Measurements from ENCODE around the gene GRM8. TPM values are rescaled to one million over a fixed set of nuclear protein-coding genes. Genes with fewer than 3 reads are reported as not detected.
"Not testable (repeated sequence)": the region's sequence is repeated elsewhere in the genome, so short reads cannot be mapped to it uniquely, and the experiment has no call there.

The GRM8 gene
- total RNA-seq, 4 donors from 2014 or later = 0.57 TPM; not detected in 3

DNA sequence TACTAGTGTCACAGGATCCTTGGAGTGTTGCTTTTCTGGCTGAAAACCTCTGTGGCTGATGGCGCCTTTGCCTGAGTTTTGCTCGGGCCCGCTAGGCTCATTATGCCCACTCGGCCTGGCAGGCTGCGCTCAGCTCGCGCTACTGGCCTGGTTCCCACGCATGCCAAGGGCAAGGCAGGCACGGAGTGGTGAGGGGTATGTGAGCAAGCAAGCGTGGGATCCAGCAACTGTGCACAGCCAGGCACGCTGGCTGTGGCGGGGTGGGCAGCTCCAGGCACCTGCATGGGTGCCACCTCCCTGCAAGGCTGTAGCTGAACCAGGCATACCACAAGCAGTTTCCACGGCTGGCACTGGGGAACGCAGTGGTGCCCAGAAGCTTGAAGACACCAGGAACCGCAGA lies 562.6 kb downstream of the GRM8 start:
- no peak overlapping the region for H3K27ac ChIP-seq
- 86 to 89% methylated on average over 2 to 9 of the region's 15 CpGs for WGBS, 2 donors
- H3K4me3 ChIP-seq = no peak overlapping the region
- no peak for DNase-seq
- TF ChIP-seq POLR2A (IDR thresholded peaks at IDR 0.05) = no peak
- TF ChIP-seq, protein P1, sequence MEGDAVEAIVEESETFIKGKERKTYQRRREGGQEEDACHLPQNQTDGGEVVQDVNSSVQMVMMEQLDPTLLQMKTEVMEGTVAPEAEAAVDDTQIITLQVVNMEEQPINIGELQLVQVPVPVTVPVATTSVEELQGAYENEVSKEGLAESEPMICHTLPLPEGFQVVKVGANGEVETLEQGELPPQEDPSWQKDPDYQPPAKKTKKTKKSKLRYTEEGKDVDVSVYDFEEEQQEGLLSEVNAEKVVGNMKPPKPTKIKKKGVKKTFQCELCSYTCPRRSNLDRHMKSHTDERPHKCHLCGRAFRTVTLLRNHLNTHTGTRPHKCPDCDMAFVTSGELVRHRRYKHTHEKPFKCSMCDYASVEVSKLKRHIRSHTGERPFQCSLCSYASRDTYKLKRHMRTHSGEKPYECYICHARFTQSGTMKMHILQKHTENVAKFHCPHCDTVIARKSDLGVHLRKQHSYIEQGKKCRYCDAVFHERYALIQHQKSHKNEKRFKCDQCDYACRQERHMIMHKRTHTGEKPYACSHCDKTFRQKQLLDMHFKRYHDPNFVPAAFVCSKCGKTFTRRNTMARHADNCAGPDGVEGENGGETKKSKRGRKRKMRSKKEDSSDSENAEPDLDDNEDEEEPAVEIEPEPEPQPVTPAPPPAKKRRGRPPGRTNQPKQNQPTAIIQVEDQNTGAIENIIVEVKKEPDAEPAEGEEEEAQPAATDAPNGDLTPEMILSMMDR (IDR thresholded peaks at IDR 0.05) = no peak
- no peaks in the 10 kb centered on the region for H3K4me1 ChIP-seq
- peaks cover 0 to 7% (median 0%) of the 10 kb centered on the region in 3 donors for H3K9me3 ChIP-seq
- intact Hi-C loops (cut with DNase I) = no loop called here
- no peaks in the 10 kb centered on the region for H3K36me3 ChIP-seq
- H3K27me3 ChIP-seq = no peaks in the 10 kb centered on the region

DNA sequence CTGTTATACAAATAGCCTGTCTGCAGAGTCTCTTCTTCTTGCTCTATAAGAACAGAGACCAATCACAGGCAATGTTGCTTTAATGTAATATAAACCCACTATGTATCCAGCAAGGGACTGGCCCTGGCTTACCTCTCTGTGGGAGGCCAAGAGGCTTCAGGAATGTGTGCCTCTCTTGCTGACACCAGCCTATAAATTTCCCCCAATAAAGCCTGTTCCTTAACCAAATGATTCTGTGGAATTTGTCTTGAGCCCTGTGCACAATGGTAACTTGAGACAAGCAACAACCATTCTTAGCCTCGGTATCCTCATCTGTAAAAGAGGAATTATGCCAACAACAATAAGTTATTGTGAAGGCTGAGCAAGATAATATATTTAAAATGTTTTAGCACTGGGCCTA lies 563.7 kb downstream of the GRM8 start:
- Histone ChIP-seq H3K4me3 (no peak overlapping the region), H3K27me3 (no peaks in the 10 kb centered on the region), H3K9me3 (peaks cover 0 to 10% (median 0%) of the 10 kb centered on the region in 3 donors), H3K4me1 (no peaks in the 10 kb centered on the region), H3K27ac (no peak overlapping the region), H3K36me3 (no peaks in the 10 kb centered on the region)
- no peak for TF ChIP-seq POLR2A (IDR thresholded peaks at IDR 0.05)
- intact Hi-C loops (cut with DNase I) = no loop called here
- whole genome bisulfite sequencing, 2 donors = 44 to 89% methylated on average over 1 of the region's 1 CpG
- DNase-seq = no peak

DNA sequence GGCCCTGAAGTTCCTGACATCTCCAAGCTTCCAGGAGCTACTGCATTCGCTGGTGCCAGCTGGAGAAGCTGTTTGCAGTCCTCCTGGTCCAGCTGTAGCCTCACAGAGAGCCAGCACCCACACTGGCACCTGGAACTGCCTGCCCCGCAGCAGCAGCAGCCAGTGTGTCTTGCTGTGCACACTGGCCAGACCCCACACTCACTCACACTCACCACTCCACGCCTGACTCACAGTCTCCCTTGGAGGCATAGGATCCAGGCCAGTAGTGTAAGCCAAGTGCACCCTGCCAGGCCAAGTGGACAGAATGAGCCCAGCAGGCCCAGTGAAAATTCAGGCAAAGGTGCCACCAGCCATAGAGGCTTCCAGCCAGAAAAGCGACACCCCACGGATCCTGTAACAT lies 566.3 kb downstream of the GRM8 start:
- H3K9me3 ChIP-seq = peaks cover 0 to 10% (median 0%) of the 10 kb centered on the region in 3 donors
- H3K36me3 ChIP-seq = no peaks in the 10 kb centered on the region
- WGBS, 2 donors = 79 to 94% methylated on average over 2 of the region's 5 CpGs
- H3K4me1 ChIP-seq = no peaks in the 10 kb centered on the region
- H3K4me3 ChIP-seq = no peak overlapping the region
- TF ChIP-seq, protein P1 (IDR thresholded peaks at IDR 0.05) = no peak
- no peak for TF ChIP-seq POLR2A (IDR thresholded peaks at IDR 0.05)
- no peaks in the 10 kb centered on the region for H3K27me3 ChIP-seq
- intact Hi-C loops (cut with DNase I) = no loop called here
- H3K27ac ChIP-seq = no peak overlapping the region
- DNase-seq = no peak

DNA sequence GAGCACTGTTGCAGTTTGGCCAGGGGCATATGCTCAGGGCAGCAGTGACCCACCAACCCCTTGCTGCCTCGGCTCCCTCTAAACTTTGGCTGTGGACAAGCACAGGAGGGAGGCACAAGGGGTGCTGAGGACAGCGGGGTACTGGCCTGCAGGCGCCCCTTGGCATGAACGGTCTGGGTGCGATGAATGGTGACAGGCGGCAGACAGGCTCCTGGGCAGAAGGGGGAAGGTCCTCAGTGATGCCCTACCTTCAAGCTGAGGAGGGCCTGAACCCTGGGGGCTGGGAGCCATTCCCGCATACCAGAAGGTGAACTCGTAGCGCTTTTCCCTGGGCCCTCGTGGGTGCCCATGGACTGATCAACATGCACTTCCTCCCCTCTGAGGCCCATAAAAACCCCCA lies 567.1 kb downstream of the GRM8 start:
- intact Hi-C loops (cut with DNase I) = no loop called here
- Histone ChIP-seq H3K4me1 (no peaks in the 10 kb centered on the region), H3K27ac (no peak overlapping the region), H3K9me3 (peaks cover 0 to 6% (median 0%) of the 10 kb centered on the region in 3 donors), H3K27me3 (no peaks in the 10 kb centered on the region), H3K4me3 (no peak overlapping the region), H3K36me3 (no peaks in the 10 kb centered on the region)
- WGBS, 2 donors = 80% methylated on average over 1 of the region's 10 CpGs; no CpG with 5 or more reads in 1 of the 2 donors
- no peak for DNase-seq
- TF ChIP-seq, protein P1 (IDR thresholded peaks at IDR 0.05) = no peak
- no peak for TF ChIP-seq POLR2A (IDR thresholded peaks at IDR 0.05)

DNA sequence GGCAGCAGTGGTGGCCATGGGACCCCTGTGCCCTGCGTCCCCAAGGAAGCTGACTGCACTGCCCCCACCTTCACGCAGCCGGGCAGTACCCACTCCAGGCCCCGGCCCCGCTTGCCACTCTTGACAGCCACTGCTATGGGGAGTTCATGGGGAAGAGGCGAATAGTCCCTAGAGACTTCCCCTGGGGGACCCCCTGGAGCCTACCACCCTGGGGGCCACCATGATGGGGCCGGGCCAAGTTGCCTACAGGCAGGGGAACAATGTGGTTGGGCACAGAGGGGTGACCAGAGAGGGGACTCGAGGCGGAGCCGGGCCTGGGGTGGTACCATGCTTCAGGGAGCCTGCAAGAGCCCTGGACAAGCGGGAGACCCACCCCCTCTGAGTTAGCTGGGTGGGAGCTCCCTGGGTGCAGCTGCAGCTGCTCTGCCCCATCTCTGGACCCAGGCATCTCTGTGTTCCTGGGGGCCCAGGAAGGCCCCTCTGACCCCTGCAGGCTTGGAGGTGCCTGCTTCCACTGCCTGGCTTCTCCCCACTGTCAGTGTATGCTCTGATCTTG lies 567.6 kb downstream of the GRM8 start:
- intact Hi-C loops (cut with DNase I) = no loop called here
- H3K27me3 ChIP-seq = no peaks in the 10 kb centered on the region
- no peak for DNase-seq
- H3K4me1 ChIP-seq = no peaks in the 10 kb centered on the region
- no peak overlapping the region for H3K4me3 ChIP-seq
- H3K27ac ChIP-seq = no peak overlapping the region
- H3K36me3 ChIP-seq = no peaks in the 10 kb centered on the region
- TF ChIP-seq POLR2A (IDR thresholded peaks at IDR 0.05) = no peak
- TF ChIP-seq, protein P1 (IDR thresholded peaks at IDR 0.05) = no peak
- H3K9me3 ChIP-seq = peaks cover 0 to 6% (median 0%) of the 10 kb centered on the region in 3 donors
- WGBS, 2 donors = 80% methylated on average over 4 of the region's 11 CpGs; no CpG with 5 or more reads in 1 of the 2 donors

DNA sequence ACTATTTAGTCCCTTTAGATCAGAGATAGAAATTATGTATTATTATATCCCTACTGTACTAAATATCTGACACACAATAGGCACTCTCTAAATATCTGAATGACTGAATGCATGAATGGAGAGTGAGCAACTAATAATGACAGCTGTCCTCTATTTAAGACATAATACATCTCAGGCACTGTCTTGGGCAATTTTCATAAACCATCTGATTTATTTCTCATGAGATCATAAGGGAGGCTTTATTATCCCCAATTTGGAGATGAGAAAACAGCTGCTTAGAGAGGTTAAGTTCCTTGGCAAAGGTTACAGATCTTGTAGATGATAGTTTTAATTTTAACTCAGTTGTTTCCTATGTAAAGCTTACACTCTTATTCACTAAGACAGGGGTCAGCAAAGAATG lies 570.6 kb downstream of the GRM8 start:
- DNase-seq = no peak
- TF ChIP-seq POLR2A (IDR thresholded peaks at IDR 0.05) = no peak
- TF ChIP-seq, protein P1 (IDR thresholded peaks at IDR 0.05) = no peak
- Histone ChIP-seq H3K36me3 (no peaks in the 10 kb centered on the region), H3K4me1 (no peaks in the 10 kb centered on the region), H3K27ac (no peak overlapping the region), H3K4me3 (no peak overlapping the region), H3K9me3 (peaks cover 0 to 6% (median 0%) of the 10 kb centered on the region in 3 donors), H3K27me3 (no peaks in the 10 kb centered on the region)
- intact Hi-C loops (cut with DNase I) = no loop called here

DNA sequence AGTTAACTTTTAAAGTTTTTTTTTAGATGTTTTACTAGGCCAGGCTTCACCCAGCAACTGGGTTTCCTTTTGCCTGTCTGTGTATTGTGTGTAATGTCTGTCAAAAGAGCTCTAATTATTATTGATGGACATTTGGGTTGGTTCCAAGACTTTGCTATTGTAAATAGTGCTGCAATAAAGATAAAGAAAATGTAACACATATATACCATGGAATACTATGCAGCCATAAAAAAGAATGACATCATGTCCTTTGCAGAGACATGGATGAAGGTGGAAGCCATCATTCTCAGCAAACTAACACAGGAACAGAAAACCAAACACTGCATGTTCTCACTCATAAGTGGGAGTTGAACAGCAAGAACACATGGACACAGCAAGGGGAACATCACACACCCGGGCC lies 584.0 kb downstream of the GRM8 start:
- H3K4me1 ChIP-seq; intact Hi-C loops (cut with DNase I); H3K36me3 ChIP-seq; H3K4me3 ChIP-seq; DNase-seq; H3K9me3 ChIP-seq; H3K27me3 ChIP-seq; H3K27ac ChIP-seq: not testable (repeated sequence)
- WGBS, 2 donors = 67 to 85% methylated on average over 1 of the region's 1 CpG
